Subcutaneous abdominal adipose tissue (tissue), 5 donors: Measurements from ENCODE around the gene MYH11.
"Not testable (repeated sequence)": the region's sequence is repeated elsewhere in the genome, so short reads cannot be mapped to it uniquely, and the experiment has no call there.

ENCODE experiments used
- H3K27ac ChIP-seq: one replicate; pipeline ENCODE4 v1.7.0; 2013; ENCODE audit warnings: low read depth, mild to moderate bottlenecking, inconsistent platforms, low read length, moderate library complexity
- H3K27me3 ChIP-seq, 5 donors: one replicate each; pipeline ENCODE4 v1.7.0; 2013; ENCODE audit warnings: low read length in 5 of 5, inconsistent platforms in 1 of 5; ENCODE audit not compliant: control insufficient read depth in 5 of 5, insufficient read depth in 4 of 5
- H3K36me3 ChIP-seq, 5 donors: one replicate each; pipeline ENCODE4 v1.7.0; 2013; ENCODE audit warnings: low read length in 5 of 5; ENCODE audit not compliant: control insufficient read depth in 5 of 5, insufficient read depth in 5 of 5
- H3K4me1 ChIP-seq, 5 donors: one replicate each; pipeline ENCODE4 v1.7.0; 2013; ENCODE audit warnings: low read length in 5 of 5, mild to moderate bottlenecking in 3 of 5, moderate library complexity in 1 of 5; ENCODE audit not compliant: control insufficient read depth in 5 of 5, insufficient read depth in 5 of 5
- H3K4me3 ChIP-seq, 5 donors: one replicate each; pipeline ENCODE4 v1.7.0; 2013; ENCODE audit warnings: low read length in 5 of 5, low read depth in 1 of 5
- H3K9ac ChIP-seq, 5 donors: one replicate each; pipeline ENCODE4 v1.7.0; 2013; ENCODE audit warnings: low read length in 5 of 5, mild to moderate bottlenecking in 4 of 5, moderate library complexity in 3 of 5
- H3K9me3 ChIP-seq, 5 donors: one replicate each; pipeline ENCODE4 v1.7.0; 2013; ENCODE audit warnings: low read length in 5 of 5; ENCODE audit not compliant: control insufficient read depth in 5 of 5
- donor health status: healthy.
- donor health status: healthy.
- donor health status: healthy.
- donor health status: healthy.
- donor health status: healthy.

The MYH11 gene

GRCh38 chr16:15816228-15816627 is 40.6 kb downstream of the MYH11 start:
- peaks cover 0 to 11% (median 9%) of the 10 kb centered on the region in 5 donors for H3K4me1 ChIP-seq
- no peak overlapping the region for H3K4me3 ChIP-seq
- peaks cover 0 to 4% (median 2%) of the 10 kb centered on the region in 5 donors for H3K27me3 ChIP-seq
- no peak overlapping the region for H3K27ac ChIP-seq
- H3K9me3 ChIP-seq = peaks cover 3 to 15% (median 12%) of the 10 kb centered on the region in 5 donors
- no peak overlapping the region for H3K9ac ChIP-seq
- H3K36me3 ChIP-seq = no peaks in the 10 kb centered on the region

- H3K36me3 ChIP-seq, H3K9ac ChIP-seq, H3K27ac ChIP-seq, H3K4me3 ChIP-seq: not testable (repeated sequence)
- Histone ChIP-seq H3K27me3 (peaks cover 4 to 17% (median 4%) of the 10 kb centered on the region in 5 donors), H3K9me3 (peaks cover 3 to 17% (median 12%) of the 10 kb centered on the region in 5 donors), H3K4me1 (peaks cover 0 to 11% (median 9%) of the 10 kb centered on the region in 5 donors)
Observed at GRCh38 chr16:15812401-15812750, 44.5 kb downstream of the MYH11 start.

- Histone ChIP-seq H3K36me3 (no peaks in the 10 kb centered on the region), H3K27ac (no peak overlapping the region), H3K4me3 (no peak overlapping the region)
Observed at GRCh38 chr16:15811481-15812400, 45.1 kb downstream of the MYH11 start.

GRCh38 chr16:15810949-15811348 is 45.9 kb downstream of the MYH11 start:
- H3K9me3 ChIP-seq = peaks cover under 1 to 6% (median 5%) of the 10 kb centered on the region in 5 donors
- H3K36me3 ChIP-seq = no peaks in the 10 kb centered on the region
- H3K27me3 ChIP-seq = peaks cover 4 to 21% (median 7%) of the 10 kb centered on the region in 5 donors
- H3K9ac ChIP-seq = no peak overlapping the region
- peaks cover 0 to 11% (median 9%) of the 10 kb centered on the region in 5 donors for H3K4me1 ChIP-seq
- no peak overlapping the region for H3K27ac ChIP-seq
- no peak overlapping the region for H3K4me3 ChIP-seq

More at GRCh38 chr16:15811481-15812400, 45.1 kb downstream of the MYH11 start:
- H3K27me3 ChIP-seq = peaks cover 4 to 21% (median 7%) of the 10 kb centered on the region in 5 donors
- peaks cover 0 to 11% (median 9%) of the 10 kb centered on the region in 5 donors for H3K4me1 ChIP-seq
- peaks cover 3 to 14% (median 12%) of the 10 kb centered on the region in 5 donors for H3K9me3 ChIP-seq
- no peak overlapping the region for H3K9ac ChIP-seq

- Histone ChIP-seq H3K9me3 (peaks cover 0 to 2% (median 0%) of the 10 kb centered on the region in 5 donors), H3K4me1 (peaks cover 0 to 11% (median 9%) of the 10 kb centered on the region in 5 donors), H3K4me3 (no peak overlapping the region), H3K27ac (no peak overlapping the region), H3K27me3 (peaks cover 4 to 21% (median 7%) of the 10 kb centered on the region in 5 donors), H3K9ac (no peak overlapping the region), H3K36me3 (no peaks in the 10 kb centered on the region)
Observed at GRCh38 chr16:15810411-15810810, 46.4 kb downstream of the MYH11 start.

GRCh38 chr16:15809297-15809696 is 47.5 kb downstream of the MYH11 start:
- H3K36me3 ChIP-seq, H3K9ac ChIP-seq, H3K27ac ChIP-seq, H3K4me3 ChIP-seq, H3K9me3 ChIP-seq: not testable (repeated sequence)
- peaks cover 4 to 21% (median 7%) of the 10 kb centered on the region in 5 donors for H3K27me3 ChIP-seq
- peaks cover 0 to 11% (median 9%) of the 10 kb centered on the region in 5 donors for H3K4me1 ChIP-seq

GRCh38 chr16:15808071-15808470 is 48.8 kb downstream of the MYH11 start:
- no peaks in the 10 kb centered on the region for H3K36me3 ChIP-seq
- no peak overlapping the region for H3K27ac ChIP-seq
- peaks cover 4 to 21% (median 7%) of the 10 kb centered on the region in 5 donors for H3K27me3 ChIP-seq
- peaks cover 0 to 11% (median 9%) of the 10 kb centered on the region in 5 donors for H3K4me1 ChIP-seq
- H3K9ac ChIP-seq = no peak overlapping the region
- H3K9me3 ChIP-seq = peaks cover 0 to 2% (median 0%) of the 10 kb centered on the region in 5 donors
- H3K4me3 ChIP-seq = no peak overlapping the region

- Histone ChIP-seq H3K4me3 (no peak overlapping the region), H3K27me3 (peaks cover 4 to 21% (median 7%) of the 10 kb centered on the region in 5 donors), H3K27ac (no peak overlapping the region), H3K9ac (no peak overlapping the region), H3K36me3 (no peaks in the 10 kb centered on the region), H3K9me3 (peaks cover 0 to 2% (median 0%) of the 10 kb centered on the region in 5 donors), H3K4me1 (peaks cover 0 to 11% (median 9%) of the 10 kb centered on the region in 5 donors)
Observed at GRCh38 chr16:15807603-15808009, 49.2 kb downstream of the MYH11 start.

GRCh38 chr16:15803618-15804017 is 53.2 kb downstream of the MYH11 start:
- no peak overlapping the region for H3K4me3 ChIP-seq
- H3K9me3 ChIP-seq = no peaks in the 10 kb centered on the region
- no peaks in the 10 kb centered on the region for H3K36me3 ChIP-seq
- no peaks in the 10 kb centered on the region for H3K4me1 ChIP-seq
- no peak overlapping the region for H3K9ac ChIP-seq
- H3K27ac ChIP-seq = no peak overlapping the region
- H3K27me3 ChIP-seq = peaks cover 2 to 13% (median 4%) of the 10 kb centered on the region in 5 donors

GRCh38 chr16:15799851-15800495 is 56.9 kb downstream of the MYH11 start:
- no peak overlapping the region for H3K4me3 ChIP-seq
- no peaks in the 10 kb centered on the region for H3K27me3 ChIP-seq
- H3K36me3 ChIP-seq = no peaks in the 10 kb centered on the region
- peaks cover 8 to 14% (median 11%) of the 10 kb centered on the region in 5 donors for H3K9me3 ChIP-seq
- no peak overlapping the region for H3K27ac ChIP-seq
- no peak overlapping the region for H3K9ac ChIP-seq
- no peaks in the 10 kb centered on the region for H3K4me1 ChIP-seq
